ENCODE measurements around the gene EDA. TPM values are rescaled to one million over a fixed set of nuclear protein-coding genes. Genes with fewer than 3 reads are reported as not detected.

Gene EDA
- total RNA-seq, 1 donor from 2014 or later, result 1.1 TPM

GRCh38 chrX:69906447-69906846 is 290.5 kb downstream of the EDA start:
- no peak overlapping the region for H3K4me3 Mint-ChIP-seq (ENCODE audit: unreplicated experiment)
- no peaks in the 10 kb centered on the region for H3K27me3 Mint-ChIP-seq (ENCODE audit: low read depth)
- peaks cover 23% of the 10 kb centered on the region for H3K9me3 Mint-ChIP-seq (ENCODE audit: low read depth)
- no peak for TF ChIP-seq CTCF (IDR thresholded peaks at IDR 0.05)
- DNase-seq (ENCODE audit: low spot score), result no peak
- no peak overlapping the region for H3K27ac Mint-ChIP-seq (ENCODE audit: unreplicated experiment)
- H3K36me3 Mint-ChIP-seq (ENCODE audit: low read depth), result no peaks in the 10 kb centered on the region
- H3K4me1 Mint-ChIP-seq (ENCODE audit: low read depth), result no peaks in the 10 kb centered on the region

DNA sequence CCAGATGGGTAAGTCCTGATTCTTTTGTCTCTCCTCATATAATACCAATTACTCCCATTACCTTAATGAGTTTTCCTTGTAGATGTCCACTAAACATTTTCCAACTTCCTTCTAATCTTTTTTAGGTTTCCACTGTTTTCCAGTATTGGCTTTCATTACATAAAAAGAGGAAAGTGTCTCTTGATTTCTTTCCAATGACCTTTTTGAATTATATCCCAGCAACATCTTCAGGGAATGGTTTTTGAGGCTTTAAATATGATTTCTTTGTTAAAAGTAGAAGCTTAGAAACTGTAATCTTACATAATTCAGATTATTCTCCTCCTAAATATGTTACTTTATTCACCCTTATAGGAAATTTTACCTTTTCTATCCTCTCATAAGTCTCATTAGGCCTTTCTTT is 298.9 kb downstream of the EDA start:
- Mint-ChIP-seq H3K4me1 (ENCODE audit: low read depth) (no peaks in the 10 kb centered on the region), H3K4me3 (ENCODE audit: unreplicated experiment) (no peak overlapping the region), H3K27me3 (ENCODE audit: low read depth) (no peaks in the 10 kb centered on the region), H3K36me3 (ENCODE audit: low read depth) (no peaks in the 10 kb centered on the region), H3K27ac (ENCODE audit: unreplicated experiment) (no peak overlapping the region), H3K9me3 (ENCODE audit: low read depth) (peaks cover 26% of the 10 kb centered on the region)
- no peak for DNase-seq (ENCODE audit: low spot score)
- no peak for TF ChIP-seq CTCF (IDR thresholded peaks at IDR 0.05)

GRCh38 chrX:69919749-69920148 is 303.8 kb downstream of the EDA start:
- Mint-ChIP-seq H3K36me3 (ENCODE audit: low read depth) (no peaks in the 10 kb centered on the region), H3K27me3 (ENCODE audit: low read depth) (no peaks in the 10 kb centered on the region), H3K27ac (ENCODE audit: unreplicated experiment) (no peak overlapping the region), H3K4me3 (ENCODE audit: unreplicated experiment) (no peak overlapping the region), H3K9me3 (ENCODE audit: low read depth) (peaks cover 23% of the 10 kb centered on the region), H3K4me1 (ENCODE audit: low read depth) (no peaks in the 10 kb centered on the region)
- no peak for DNase-seq (ENCODE audit: low spot score)
- no peak for TF ChIP-seq CTCF (IDR thresholded peaks at IDR 0.05)

DNA sequence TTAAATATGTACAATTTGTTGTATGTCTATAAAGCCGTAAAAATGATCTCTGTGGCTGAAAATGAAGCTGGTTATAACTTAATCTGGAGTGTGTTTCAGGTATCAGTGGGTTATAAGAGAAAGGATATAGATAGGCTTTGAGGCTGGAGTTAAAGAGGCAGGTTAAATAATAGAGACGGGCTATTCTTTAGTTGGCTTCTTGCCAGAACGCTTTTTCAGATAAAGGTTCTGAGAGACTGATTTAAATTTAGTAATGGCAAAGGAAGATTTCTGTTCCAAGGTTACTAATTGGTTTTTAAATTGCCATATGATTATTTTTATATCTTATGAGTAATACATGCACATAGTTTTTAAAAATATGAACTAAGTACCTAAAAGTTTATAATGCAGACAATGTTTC is 316.4 kb downstream of the EDA start:
- H3K27ac Mint-ChIP-seq (ENCODE audit: unreplicated experiment), result no peak overlapping the region
- H3K4me1 Mint-ChIP-seq (ENCODE audit: low read depth), result no peaks in the 10 kb centered on the region
- TF ChIP-seq CTCF (IDR thresholded peaks at IDR 0.05), result no peak
- no peak for DNase-seq (ENCODE audit: low spot score)
- peaks cover 9% of the 10 kb centered on the region for H3K9me3 Mint-ChIP-seq (ENCODE audit: low read depth)
- no peaks in the 10 kb centered on the region for H3K36me3 Mint-ChIP-seq (ENCODE audit: low read depth)
- peaks cover 3% of the 10 kb centered on the region for H3K27me3 Mint-ChIP-seq (ENCODE audit: low read depth)
- no peak overlapping the region for H3K4me3 Mint-ChIP-seq (ENCODE audit: unreplicated experiment)

DNA sequence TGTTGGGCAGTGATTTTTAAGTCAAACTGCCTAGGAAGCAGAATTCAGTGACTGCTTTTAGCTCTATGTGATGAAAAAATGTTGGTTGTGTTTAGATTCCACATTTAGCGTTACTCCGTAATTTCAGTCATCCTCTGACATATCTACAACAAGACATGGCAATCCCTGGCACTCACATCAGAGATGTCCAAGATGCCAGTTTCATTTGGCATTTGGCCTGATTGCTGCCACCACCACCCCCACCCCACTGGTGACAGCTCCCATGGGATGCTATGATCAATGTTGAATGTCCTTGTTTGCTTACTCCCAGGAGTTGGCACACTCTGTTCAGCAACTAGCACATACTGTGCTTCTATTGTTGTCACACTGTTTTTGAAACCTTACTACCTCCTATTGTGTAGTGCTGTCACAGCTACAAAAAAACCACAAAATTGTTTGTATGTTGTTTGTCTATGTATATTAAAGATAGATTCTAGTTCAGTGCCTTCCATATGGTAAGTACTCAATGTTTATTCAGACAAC is 332.4 kb downstream of the EDA start:
- Mint-ChIP-seq H3K4me3 (ENCODE audit: unreplicated experiment) (no peak overlapping the region), H3K9me3 (ENCODE audit: low read depth) (peaks cover 13% of the 10 kb centered on the region), H3K27me3 (ENCODE audit: low read depth) (no peaks in the 10 kb centered on the region), H3K27ac (ENCODE audit: unreplicated experiment) (no peak overlapping the region), H3K36me3 (ENCODE audit: low read depth) (no peaks in the 10 kb centered on the region), H3K4me1 (ENCODE audit: low read depth) (no peaks in the 10 kb centered on the region)
- no peak for TF ChIP-seq CTCF (IDR thresholded peaks at IDR 0.05)
- no peak for DNase-seq (ENCODE audit: low spot score)

All from chondrocyte (in vitro differentiated cells).